Keratinocyte (primary cell): ENCODE results near the gene KRT38. TPM values are rescaled to one million over a fixed set of nuclear protein-coding genes. Genes with fewer than 3 reads are reported as not detected.

Experiments used
- DNase-seq: peaks from one replicate; pipeline ENCODE4 v3.0.0-alpha.2; 2011; ENCODE audit warnings: low read depth, missing footprints, low spot score
- FAIRE-seq: peaks from 2 replicates; lab custom pipeline; 2011; peaks lifted over from hg19 to GRCh38; lab: Jason Lieb, UNC
- H2AFZ ChIP-seq: 2 replicates; pipeline ENCODE4 v1.6.0; 2012; ENCODE audit warnings: low read length, control low read depth, inconsistent platforms; ENCODE audit not compliant: control insufficient read depth
- H3K27ac ChIP-seq: 2 replicates; pipeline ENCODE4 v1.5.1; 2011; ENCODE audit warnings: low read length; ENCODE audit not compliant: control insufficient read depth, insufficient read depth
- H3K27me3 ChIP-seq: 3 replicates; pipeline ENCODE4 v1.6.0; 2011; ENCODE audit warnings: low read length; ENCODE audit not compliant: control insufficient read depth, insufficient read depth; ENCODE audit errors: extremely low read depth
- H3K36me3 ChIP-seq, 2 experiments: 2 replicates in 1 of 2; 3 replicates in 1 of 2; pipeline ENCODE4 v1.5.1; 2011; ENCODE audit warnings: low read length in 2 of 2, mild to moderate bottlenecking in 1 of 2; ENCODE audit not compliant: control insufficient read depth in 2 of 2, insufficient read depth in 2 of 2; ENCODE audit errors: extremely low read depth in 1 of 2
- H3K4me1 ChIP-seq: 3 replicates; pipeline ENCODE4 v1.5.1; 2011; ENCODE audit warnings: low read length; ENCODE audit not compliant: control insufficient read depth, insufficient read depth; ENCODE audit errors: extremely low read depth
- H3K4me2 ChIP-seq: 3 replicates; pipeline ENCODE4 v1.6.0; 2011; ENCODE audit warnings: low read depth, low read length; ENCODE audit not compliant: control insufficient read depth, insufficient read depth; ENCODE audit errors: extremely low read depth
- H3K4me3 ChIP-seq, 3 experiments: fragments of 200-600 bp in 1 of 3; sonication (generic) in 1 of 3; 2 replicates in 2 of 3; 3 replicates in 1 of 3; pipeline ENCODE4 v1.5.1; 2011 to 2016; ENCODE audit warnings: low read length in 3 of 3, mild to moderate bottlenecking in 3 of 3, control low read depth in 2 of 3, inconsistent platforms in 1 of 3, low read depth in 1 of 3, mixed read lengths in 1 of 3, mixed run types in 1 of 3, moderate library complexity in 1 of 3; ENCODE audit not compliant: control insufficient read depth in 2 of 3, insufficient read depth in 2 of 3; ENCODE audit errors: extremely low read depth in 1 of 3
- H3K79me2 ChIP-seq: 2 replicates; pipeline ENCODE4 v1.6.0; 2012; ENCODE audit warnings: low read length; ENCODE audit not compliant: control insufficient read depth, insufficient read depth
- H3K9ac ChIP-seq: 3 replicates; pipeline ENCODE4 v1.6.0; 2011; ENCODE audit warnings: low read length; ENCODE audit not compliant: control insufficient read depth, insufficient read depth; ENCODE audit errors: extremely low read depth
- H3K9me1 ChIP-seq: 3 replicates; pipeline ENCODE4 v1.6.0; 2011; ENCODE audit warnings: low read length; ENCODE audit not compliant: control insufficient read depth, insufficient read depth; ENCODE audit errors: extremely low read depth
- H3K9me3 ChIP-seq: 2 replicates; pipeline ENCODE4 v1.5.1; 2012; ENCODE audit warnings: low read depth, low read length; ENCODE audit not compliant: control insufficient read depth
- H4K20me1 ChIP-seq: 3 replicates; pipeline ENCODE4 v1.6.0; 2011; ENCODE audit warnings: low read length; ENCODE audit not compliant: control insufficient read depth, insufficient read depth; ENCODE audit errors: extremely low read depth
- CTCF ChIP-seq, 3 experiments: IDR thresholded peaks in 1 of 3; conservative IDR thresholded peaks in 1 of 3; optimal IDR thresholded peaks in 1 of 3; 2 replicates in 2 of 3; 3 replicates in 1 of 3; pipeline versions ENCODE3 to v1.5.1; 2011; ENCODE audit warnings: low read length in 3 of 3, mild to moderate bottlenecking in 3 of 3, moderate library complexity in 2 of 3, control low read depth in 1 of 3, inconsistent platforms in 1 of 3; ENCODE audit not compliant: insufficient read depth in 2 of 3; ENCODE audit errors: extremely low read depth in 1 of 3
- EZH2 ChIP-seq: IDR thresholded peaks from one replicate; pipeline ENCODE4 v1.6.1; 2012; ENCODE audit warnings: inconsistent platforms, mild to moderate bottlenecking, low read length, moderate library complexity
- dilution Hi-C: fragments of 300-500 bp; cut with MboI; formaldehyde crosslinking; loops from one replicate; pipeline ENCODE4 v1.7.0; 2020; ENCODE audit warnings: low sequenced_read_pairs; ENCODE audit not compliant: extremely low pct_ligation_motif_present
- polyA plus RNA-seq, 5 experiments: library from polyadenylated mRNA; depleted of rRNA in 3 of 5; stranded (reverse) in 3 of 5; stranded (forward) in 1 of 5; unstranded in 1 of 5; fragments of >200 nt; gene quantifications; 1 replicate in 1 of 5; 2 replicates in 3 of 5; 3 replicates in 1 of 5; pipeline versions ENCODE4 v1.2.1 to v1.2.3, GENCODE V29; 2011 to 2012; ENCODE audit warnings: missing spikeins in 2 of 5, low read depth in 1 of 5, low replicate concordance in 1 of 5

The KRT38 gene
- polyA plus RNA-seq, 1 donor (not counting 4 experiments of a cell fraction or from before 2014, with no cell fraction given) = not detected

- TF ChIP-seq CTCF (optimal IDR thresholded peaks at IDR 0.05 in 1 of 3, IDR thresholded peaks at IDR 0.05 in 1 of 3, conservative IDR thresholded peaks at IDR 0.05 in 1 of 3; ENCODE audit: extremely low read depth in 1 of 3, insufficient read depth in 2 of 3, low read length in 3 of 3) = no peak
- TF ChIP-seq EZH2 = no peak
- Histone ChIP-seq H3K9ac (no peak overlapping the region), H3K36me3 (no peaks in the 10 kb centered on the region), H2AFZ (no peak overlapping the region), H3K4me2 (no peak overlapping the region), H4K20me1 (no peaks in the 10 kb centered on the region), H3K4me1 (no peaks in the 10 kb centered on the region), H3K79me2 (no peaks in the 10 kb centered on the region), H3K9me3 (no peaks in the 10 kb centered on the region), H3K27ac (no peak overlapping the region), H3K9me1 (no peaks in the 10 kb centered on the region), H3K4me3 (no peak overlapping the region), H3K27me3 (no peaks in the 10 kb centered on the region)
- no peak for FAIRE-seq
- DNase-seq = no peak
- dilution Hi-C loops = no loop called here
These were observed 44.4 kb upstream of the KRT38 start for GRCh38 chr17:41484920-41485904.

- H3K4me3 ChIP-seq = no peak overlapping the region
- no peak overlapping the region for H3K9ac ChIP-seq
- H3K9me1 ChIP-seq = no peaks in the 10 kb centered on the region
- H3K4me2 ChIP-seq = no peak overlapping the region
- H3K27me3 ChIP-seq = no peaks in the 10 kb centered on the region
- H4K20me1 ChIP-seq = no peaks in the 10 kb centered on the region
- no peaks in the 10 kb centered on the region for H3K9me3 ChIP-seq
- H3K79me2 ChIP-seq = no peaks in the 10 kb centered on the region
- no peaks in the 10 kb centered on the region for H3K4me1 ChIP-seq
- DNase-seq (no peak), FAIRE-seq (no peak)
- no peak overlapping the region for H3K27ac ChIP-seq
- TF ChIP-seq CTCF (optimal IDR thresholded peaks at IDR 0.05 in 1 of 3, IDR thresholded peaks at IDR 0.05 in 1 of 3, conservative IDR thresholded peaks at IDR 0.05 in 1 of 3; ENCODE audit: extremely low read depth in 1 of 3, insufficient read depth in 2 of 3, low read length in 3 of 3) (no peak), EZH2 (no peak)
- dilution Hi-C loops = no loop called here
- no peak overlapping the region for H2AFZ ChIP-seq
- H3K36me3 ChIP-seq = no peaks in the 10 kb centered on the region
These were observed 43.4 kb upstream of the KRT38 start for GRCh38 chr17:41483991-41484826.
